HG03175 (cell line): ENCODE data around the gene C16orf87.
"Not testable (repeated sequence)": the region's sequence is repeated elsewhere in the genome, so short reads cannot be mapped to it uniquely, and the experiment has no call there.

Experiments used
- ATAC-seq: cut with Tn5 transposase; IDR thresholded peaks from one replicate; pipeline ENCODE4 v1.9.1; 2021; ENCODE audit warnings: mild to moderate bottlenecking, moderate library complexity; ENCODE audit not compliant: unreplicated experiment

Gene C16orf87, protein sequence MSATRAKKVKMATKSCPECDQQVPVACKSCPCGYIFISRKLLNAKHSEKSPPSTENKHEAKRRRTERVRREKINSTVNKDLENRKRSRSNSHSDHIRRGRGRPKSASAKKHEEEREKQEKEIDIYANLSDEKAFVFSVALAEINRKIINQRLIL

DNA sequence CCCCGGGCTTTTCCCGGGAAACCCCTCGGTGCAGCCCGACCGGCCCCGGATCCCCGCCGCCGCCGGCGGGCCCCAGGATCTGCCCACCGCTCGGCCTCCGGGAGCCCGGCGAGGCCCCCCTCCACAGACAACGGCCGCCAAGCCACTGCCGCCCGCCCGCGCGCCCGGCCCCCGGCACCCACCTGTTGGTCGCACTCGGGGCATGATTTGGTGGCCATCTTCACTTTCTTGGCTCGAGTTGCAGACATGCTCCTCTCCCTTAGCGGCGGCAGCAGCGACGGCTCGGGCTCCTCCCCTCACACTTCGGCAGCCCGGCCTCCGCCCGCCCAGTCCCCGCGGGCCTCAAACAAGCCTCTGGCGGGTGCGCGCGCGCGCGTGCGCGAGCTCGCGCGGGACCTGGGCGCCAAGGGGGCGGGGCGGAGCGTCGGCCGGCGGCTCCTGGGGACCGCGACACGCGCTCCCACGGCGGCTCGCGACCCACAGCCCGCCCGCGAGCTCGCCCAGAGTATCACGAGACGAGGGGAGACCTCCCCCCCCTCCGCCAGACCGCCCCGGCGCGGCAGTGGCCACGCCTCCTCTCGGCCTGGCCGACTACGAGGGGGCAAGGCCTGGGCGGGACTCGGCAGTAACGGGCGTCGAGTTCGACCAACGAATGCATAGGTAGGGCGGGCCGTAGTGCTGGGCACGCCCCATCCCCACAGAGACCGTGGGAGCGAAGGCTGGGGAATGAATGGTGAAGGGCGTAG lies at the start of gene C16orf87:
Gene C16orf87 (minus strand): TSS at position 279 of the 746 bp plus-strand sequence. CDS start 31 bp downstream, at position 248.
- ATAC-seq = peak; percentile 97

DNA sequence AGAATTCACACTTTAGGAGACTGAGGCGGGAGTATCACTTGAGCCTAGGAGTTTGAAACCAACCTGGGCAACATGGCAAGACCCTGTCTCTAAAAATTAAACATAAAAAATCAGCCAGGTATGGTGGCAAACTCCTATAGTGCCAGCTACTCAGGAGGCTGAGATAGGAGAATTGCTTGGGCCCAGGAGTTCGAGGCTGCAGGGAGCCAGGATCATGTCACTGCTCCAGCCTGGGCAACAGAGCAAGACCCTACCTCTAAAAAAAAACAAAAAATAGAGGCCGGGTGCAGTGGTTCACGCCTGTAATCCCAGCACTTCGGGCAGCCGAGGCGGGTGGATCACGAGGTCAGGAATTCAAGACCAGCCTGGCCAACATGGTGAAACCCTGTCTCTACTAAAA lies 44.3 kb upstream of the C16orf87 start:
- no peak for ATAC-seq

DNA sequence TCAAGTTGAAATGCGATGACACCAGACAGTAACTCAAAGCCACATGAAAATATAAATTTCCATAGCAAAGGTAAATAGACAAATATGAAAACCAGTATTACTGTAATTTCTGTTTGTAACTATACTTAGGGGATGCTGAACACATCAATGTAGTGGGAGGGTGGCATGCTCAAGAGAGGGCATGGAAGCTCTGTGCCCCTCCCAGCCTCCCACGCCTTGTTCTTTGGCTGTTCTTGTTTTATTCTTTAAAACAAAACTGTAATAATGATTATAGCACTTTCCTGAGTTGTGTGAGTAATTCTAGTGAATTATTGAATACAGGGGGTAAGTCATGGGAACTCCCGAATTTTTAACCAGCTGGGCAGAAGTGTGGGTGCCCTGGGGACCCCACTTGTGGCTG lies 42.2 kb upstream of the C16orf87 start:
- ATAC-seq = no peak

DNA sequence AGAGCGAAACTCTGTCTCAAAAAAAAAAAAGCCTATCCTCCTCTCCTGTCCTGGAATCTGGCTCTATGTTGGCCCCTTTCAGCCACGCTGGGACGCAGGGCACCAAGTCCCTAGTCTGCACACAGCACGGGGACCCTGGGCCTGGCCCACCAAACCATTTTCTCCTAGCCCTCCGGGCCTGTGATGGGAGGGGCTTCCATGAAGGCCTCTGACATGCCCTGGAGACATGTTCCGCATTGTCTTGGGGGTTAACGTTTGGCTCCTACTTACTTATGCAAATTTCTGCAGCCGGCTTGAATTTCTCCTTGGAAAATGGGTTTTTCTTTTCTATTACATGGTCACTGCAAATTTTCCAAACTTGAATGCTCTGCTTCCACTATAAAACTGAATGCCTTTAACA lies 40.6 kb upstream of the C16orf87 start:
- no peak for ATAC-seq

DNA sequence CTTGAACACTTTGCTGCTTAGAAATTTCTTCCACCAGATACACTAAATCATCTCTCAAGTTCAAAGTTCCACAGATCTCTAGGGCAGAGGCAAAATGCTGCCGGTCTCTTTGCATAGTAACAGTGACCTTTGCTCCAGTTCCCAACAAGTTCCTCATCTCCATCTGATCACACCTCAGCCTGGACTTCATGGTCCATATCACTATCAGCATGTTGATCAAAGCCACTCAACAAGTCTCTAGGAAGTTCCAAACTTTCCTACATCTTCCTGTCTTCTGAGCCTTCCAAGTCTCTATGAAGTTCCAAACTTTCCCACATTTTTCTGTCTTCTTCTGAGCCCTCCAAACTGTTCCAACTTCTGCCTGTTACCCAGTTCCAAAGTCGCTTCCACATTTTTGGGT lies 37.9 kb upstream of the C16orf87 start:
- ATAC-seq = not testable (repeated sequence)

DNA sequence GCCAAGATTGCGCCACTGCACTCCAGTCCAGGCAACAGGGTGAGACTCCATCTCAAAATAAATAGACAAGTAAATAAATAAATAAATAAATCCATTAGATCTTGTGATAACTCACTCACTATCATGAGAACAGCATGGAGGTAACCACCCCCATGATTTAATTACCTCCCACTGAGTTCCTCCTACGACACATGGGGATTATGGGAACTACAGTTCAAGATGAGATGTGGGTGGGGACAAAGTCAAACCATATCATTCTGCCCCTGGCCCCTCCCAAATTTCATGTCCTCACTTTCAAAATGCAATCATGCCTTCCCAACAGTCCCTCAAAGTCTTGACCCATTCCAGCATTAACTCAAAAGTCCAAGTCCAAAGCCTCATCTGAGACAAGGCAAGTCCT lies 36.5 kb upstream of the C16orf87 start:
- ATAC-seq = not testable (repeated sequence)

DNA sequence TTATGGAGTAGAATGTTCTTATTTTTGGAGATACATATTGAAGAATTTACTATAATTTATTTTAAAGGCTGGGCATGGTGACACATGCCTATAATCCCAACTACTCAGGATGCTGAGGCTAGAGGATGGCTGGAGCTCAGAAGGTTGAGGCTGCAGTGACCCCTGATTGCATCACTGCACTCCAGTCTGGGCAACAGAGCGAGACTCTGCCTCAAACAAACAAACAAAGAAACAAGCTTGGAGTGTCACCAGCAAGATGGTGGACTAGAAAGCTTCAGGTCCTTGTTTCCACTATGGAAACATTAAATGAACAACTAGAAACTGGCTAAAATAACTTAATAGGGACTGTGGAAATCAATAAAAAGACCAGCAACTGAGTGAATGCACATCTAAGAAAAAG lies 35.3 kb upstream of the C16orf87 start:
- no peak for ATAC-seq

DNA sequence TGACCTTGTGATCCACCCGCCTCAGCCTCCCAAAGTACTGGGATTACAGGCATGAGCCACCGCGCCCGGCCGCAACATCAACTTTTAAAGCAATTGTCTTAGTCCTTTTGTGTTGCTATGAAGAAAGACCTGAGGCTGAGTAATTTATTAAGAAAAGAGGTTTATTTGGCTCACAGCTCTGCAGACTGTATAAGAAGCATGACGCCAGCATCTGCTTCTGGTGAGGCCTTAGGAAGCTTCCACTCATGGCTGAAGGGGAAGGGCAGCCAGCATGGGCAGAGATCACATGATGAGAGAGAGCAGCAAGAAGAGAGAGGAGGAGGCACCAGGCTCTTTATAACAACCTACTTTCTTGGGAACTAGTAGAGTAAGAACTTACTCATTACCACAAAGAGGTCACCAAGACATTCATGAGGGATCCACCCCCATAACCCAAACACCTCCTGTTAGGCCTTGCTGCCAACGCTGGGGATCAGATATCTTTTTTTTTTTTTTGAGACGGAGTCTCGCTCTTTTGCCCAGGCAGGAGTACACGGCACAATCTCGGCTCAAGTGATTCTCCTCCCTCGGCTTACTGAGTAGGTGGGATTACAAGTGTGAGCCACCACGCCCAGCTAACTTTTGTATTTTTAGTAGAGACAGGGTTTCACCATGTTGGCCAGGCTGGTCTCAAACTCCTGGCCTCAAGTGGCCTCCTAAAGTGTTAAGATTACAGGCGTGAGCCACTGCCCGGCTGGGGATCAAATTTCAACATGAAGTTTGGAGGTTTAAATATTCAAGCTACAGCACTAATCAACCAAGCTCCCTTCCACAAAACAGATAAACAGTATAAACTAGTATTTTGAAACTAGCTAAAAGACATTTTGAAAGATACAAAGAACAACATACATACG lies 31.8 kb upstream of the C16orf87 start:
- no peak for ATAC-seq

DNA sequence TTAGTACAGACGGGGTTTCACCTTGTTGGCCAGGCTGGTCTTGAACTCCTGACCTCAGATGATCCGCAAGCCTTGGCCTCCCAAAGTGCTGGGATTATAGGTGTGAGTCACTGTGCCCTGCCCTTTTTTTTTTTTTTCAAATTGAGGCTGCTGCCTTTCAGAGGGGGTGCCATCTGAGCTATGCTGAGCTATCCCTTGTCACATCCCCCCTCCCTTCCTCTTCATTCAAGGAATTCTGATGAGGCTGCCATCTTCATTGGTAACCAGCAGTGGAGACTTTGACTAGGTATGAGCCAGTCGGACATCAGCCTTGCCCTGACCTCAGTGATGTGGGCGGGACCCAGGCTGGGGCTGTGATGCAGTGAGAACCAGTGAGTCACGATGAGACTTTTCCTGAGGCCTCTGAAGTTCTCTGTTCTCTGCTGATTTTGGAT lies 28.8 kb upstream of the C16orf87 start:
- ATAC-seq = no peak

DNA sequence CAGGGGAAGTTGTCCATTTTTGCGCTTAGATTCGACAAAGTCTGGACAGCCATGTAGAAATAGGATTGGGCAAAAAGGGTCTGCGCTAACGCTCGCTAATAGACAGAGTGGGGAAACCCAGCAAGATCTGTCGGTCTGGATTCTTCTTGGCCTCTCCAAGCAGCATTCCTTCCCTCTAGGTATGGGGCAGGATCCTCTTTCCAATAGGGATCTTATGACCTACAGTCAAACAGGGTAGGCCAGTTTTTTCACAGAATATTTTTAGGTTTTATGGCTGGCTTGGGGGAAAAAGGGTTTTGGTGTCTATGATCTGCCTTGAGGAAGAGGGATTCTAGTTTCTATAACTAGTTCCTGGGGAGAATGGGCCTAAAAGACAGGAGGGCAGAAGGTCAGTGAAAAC lies 27.2 kb upstream of the C16orf87 start:
- ATAC-seq = no peak

DNA sequence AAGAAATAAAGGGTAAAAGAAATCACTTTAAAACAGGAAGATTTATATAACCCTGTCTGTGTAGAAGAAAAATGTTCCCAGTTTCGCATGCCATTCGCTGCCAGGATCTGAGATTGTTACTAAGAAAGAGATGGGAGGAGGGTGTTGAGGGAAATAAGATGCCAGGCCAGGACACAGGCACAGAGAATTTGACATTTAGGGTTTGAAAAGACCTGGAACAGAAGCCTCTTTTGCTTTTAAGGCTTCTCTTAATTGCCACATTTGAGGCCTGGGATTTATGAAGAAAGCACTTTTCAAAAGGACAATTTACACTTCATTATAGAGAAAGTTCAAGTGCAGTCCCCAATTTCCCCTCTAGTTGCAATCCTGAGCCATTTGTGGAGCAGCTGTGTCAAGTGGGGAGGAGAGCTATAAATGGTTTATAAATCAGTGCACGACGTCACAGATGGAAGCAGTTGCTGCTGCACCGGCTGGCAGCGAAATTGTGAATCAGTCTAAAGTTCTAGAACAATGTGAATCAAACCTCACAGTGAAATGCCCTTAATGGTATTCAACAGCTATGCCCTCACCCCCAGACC lies 26.5 kb upstream of the C16orf87 start:
- ATAC-seq = no peak

DNA sequence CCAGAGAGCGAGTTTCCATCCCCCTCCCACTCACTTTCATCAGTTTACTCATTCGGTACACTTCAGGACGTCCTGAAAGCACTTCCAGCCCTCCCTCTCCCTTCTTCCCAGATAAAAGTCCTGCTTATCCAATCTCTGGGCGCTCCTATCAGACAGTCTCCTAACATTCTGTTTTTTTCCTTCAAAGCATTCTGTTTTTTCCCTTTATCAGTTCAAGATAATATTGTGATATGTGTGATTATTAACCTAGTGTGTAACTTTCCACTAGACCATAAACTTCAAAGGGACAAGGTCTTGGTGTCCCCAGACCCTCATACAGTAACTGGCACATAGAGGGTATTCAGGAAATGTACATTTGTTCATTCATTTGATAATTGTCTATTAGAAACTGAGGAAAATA lies 24.4 kb upstream of the C16orf87 start:
- no peak for ATAC-seq

DNA sequence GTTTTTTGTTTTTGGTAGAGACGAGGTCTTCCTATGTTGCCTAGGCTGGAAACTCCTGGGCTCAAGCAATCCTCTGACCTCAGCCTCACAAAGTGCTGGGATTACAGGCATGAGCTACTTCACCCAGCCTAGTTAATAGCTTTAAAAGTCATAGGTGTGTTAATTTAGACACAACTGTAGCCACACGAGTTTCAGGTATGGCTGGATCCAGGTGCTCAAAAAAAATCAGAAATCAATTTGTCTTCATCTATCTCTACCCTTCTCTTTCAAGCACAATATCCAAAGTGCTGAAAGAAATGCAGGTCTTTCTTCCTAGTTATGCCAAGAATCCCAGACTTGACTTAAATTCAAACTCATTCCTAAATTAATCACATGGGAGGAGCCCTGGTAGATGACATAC lies 23.9 kb upstream of the C16orf87 start:
- no peak for ATAC-seq

DNA sequence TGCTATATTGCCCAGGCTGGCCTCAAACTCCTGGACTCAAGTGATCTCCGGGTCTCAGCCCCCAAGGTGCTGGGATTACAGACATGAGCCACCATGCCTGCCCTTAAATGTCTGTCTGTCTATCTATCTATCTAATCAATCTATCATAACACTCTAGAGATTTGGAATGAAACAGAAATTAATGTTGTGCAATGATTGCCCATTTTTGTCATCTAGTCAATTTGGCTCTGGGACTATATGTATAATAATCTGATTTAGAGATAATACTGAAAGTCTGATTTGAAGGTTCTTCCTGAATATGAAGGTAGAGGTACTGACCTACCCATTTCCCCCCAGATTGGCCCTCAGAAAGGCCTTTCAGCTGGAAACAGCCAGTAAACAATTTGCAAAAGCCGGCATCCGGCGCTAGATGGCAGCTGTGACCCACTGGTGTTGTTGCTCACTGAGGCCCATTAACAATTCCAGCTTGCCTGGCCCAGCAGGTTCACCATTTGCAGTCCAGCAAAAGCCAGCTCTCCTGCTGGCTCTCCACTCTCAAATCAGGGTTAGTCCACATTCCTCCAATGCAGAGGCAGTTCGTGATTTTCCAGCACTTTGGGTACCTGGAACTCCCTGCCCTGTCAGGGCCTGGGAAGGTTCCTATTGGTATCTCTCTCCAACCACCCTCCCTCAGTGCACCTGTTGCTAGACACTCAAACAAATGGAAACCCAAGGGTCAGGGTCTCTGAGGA lies 22.9 kb upstream of the C16orf87 start:
- ATAC-seq = peak; percentile 60

DNA sequence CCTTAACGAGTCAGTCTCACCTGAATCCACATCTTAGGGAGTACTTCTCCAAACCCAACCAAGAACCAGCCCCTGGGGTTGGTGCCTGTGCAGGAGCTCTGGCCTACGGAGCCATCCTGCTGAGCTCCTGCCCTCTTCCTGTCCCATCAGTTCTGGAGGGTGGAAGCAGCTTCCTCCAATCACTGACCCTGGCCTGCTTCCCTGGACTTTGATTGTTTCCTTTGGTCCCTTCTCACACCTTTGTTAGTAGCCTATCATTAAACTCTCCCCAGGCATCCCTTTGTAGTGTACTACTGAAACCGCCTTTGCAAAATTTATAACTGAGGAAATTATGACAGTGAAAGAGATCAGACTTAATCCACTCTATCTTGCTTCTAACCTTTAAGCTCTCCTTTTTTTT lies 21.1 kb upstream of the C16orf87 start:
- no peak for ATAC-seq

DNA sequence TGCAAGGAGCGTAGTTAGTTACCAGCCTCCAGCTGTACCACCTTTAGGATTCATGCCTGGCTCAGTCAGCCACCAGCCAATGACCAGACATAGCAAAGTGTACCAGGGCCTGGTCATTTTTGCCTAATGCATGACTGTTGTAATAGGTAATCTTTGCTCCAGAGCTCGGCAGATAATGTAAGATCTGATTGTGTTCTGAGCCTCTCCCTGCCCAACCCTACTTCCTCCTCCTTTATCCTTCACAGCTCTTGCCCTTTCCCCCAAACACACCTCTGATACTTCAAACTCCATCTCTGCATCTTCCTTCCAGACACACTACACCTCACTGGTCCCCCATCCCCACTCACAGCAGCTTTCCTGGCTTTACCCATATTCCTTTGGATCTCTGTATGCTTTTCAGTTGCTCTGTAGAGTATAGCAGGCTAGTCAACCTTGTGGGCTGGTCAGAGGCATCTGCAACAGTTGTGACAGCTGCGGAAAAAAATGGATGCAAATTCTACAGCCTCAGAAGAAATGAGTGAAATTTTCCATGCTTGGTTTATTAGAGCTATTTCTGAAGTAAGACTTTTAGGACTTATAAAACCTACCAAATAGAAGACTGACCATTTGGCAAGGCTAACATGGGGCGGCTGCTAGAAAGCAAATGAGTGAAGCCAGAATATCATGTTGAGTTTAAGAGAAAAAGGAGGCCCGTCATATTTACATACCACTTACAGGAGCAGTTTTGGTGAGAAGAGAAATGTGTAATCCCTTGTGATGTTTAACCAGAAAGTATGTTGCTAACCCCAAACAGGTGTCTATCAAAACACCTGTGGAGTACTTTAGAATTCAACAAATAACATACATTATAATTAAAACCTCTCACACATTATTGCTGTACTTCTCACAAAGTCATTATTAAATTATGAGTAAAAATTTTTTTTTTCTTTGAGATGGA lies 19.9 kb upstream of the C16orf87 start:
- ATAC-seq = no peak

DNA sequence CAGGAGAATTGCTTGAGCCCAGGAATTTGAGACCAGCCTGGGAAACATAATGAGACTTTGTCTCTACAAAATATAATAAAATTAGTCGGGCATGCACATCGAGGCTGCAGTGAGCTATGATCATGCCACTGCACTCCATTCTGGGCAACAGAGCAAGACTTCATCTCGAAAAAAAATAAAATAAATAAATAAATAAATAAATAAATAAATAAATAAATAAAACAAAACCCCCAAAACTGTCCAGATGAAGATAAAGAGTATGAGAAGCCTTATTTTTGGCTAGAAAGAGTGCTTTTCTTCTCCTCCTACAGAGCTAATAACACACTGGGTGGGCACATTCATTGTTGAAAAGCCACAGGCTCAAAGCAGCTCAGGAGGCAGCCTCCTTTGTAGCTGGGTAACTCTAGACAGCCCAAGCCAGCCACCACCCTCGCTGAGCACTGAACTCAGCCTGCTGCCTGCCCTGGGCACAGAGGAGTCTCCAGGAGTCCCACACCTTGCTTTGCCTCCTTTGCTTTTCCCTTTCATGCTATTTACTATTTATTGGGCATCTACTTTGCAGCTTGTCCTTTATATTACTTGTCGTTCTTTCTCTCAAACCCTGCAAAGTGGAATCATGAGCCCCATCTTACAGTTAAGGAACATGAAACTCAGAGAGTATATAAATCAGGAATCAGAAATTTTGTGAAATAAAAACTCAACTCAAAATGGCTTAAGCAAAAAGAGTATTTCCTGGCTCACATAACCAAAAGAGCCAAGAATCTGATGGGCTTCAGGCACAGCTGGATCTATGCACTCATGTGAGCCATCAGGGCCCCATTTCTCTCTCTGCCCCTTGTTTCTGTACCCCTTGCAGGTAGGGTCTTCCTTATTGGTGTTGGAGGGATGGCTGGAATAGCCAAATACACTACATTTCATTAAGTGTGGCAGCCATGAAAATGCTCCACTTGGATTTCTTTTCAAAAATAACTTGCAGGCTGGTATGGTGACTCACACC lies 18.1 kb upstream of the C16orf87 start:
- no peak for ATAC-seq

DNA sequence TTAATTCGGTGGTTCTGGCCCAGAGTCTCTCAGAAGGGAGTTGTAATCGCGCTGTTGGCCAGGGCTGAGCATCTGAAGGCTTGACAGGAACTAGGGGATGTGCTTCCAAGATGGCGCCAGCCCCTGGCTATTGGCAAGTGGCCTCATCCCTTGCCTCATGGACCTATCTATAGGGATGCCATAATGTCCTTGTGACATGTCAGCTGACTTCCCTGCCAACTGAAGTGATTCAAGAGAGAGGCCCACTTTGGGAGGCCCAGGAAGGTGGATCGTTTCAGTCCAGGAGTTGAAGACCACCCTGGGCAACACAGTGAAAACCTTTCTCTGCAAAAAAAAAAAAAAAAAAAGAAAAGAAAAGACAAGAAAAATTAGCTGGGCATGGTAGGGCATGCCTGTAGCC lies 15.0 kb upstream of the C16orf87 start:
- no peak for ATAC-seq
